Fibroblast of skin of right quadriceps (primary cell): Measurements from ENCODE around the gene KCNF1.

Experiments used
- DNase-seq: peaks from one replicate; pipeline ENCODE4 v3.0.0-alpha.2; 2013

Gene KCNF1

DNA sequence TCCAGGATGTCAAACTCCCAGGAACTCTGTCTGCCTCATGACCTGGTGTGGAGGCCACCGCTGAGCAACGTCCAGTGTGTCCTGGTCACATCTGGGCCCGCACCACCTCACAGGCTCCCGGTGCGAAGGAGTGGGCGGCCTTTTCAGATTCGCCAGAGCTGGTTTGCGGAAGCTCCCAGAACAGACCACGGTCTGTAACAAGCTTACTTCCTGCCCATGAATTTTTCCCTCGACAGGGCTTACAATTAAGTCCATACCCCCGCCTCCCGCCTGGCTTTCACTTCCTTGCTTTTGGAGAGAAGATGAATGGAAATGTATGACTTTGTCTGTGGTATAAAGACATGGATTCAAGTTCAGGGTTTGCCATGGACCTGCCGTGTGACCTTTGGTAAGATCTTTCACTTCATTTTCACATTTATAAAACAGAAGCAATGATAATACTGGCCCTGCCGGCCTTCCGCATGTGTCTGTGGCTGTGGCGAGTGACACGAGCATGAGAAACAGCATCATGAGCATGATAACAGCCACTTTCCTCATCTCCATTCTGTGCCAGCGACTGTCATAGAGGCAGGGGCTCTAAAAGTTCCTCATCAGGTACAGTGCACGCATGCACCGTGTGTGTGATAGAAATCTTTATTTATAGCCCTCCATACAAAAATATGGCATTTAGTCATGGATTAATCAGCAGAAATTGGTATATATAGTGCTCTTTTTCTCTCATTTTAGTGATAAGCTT, 31.0 kb upstream of the KCNF1 start:
- no peak for DNase-seq

DNA sequence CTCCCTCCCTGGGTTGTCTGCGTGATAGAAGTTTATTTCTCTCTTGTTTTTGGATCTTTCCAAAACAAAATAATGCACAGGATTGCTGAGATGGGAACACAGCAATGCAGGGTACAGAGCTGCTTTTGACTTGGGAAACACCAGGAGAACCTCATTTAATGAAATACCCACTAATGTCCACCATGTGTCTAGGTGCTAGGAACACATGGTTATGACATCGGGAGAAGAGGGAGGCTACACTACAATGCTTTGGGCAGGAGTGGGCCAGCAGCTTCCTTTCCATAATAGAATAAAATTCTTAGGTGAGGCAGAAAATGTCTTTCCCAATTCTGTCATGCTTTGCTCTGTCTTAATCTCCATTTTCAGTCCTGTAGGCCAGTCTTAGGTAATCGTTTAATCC, 29.2 kb upstream of the KCNF1 start:
- DNase-seq = no peak

DNA sequence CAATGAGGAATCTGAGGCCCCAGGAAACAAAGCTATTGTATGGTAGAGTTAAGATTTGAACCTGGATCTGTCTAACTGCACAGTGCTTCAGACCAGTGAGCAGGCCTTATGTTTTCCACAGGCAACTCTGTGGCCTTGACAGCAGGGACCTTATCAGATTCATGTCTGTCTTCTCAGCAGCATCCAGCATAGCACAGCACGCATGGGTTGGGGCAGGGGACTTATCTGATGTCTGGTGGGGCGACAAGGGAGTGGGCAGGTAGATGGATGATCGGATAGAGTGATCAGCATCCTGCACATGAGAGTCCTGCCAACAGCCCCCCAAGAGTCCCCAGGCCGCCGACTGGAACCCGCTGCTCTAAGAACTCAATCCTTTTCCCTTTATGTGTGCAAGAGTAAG, 28.7 kb upstream of the KCNF1 start:
- DNase-seq = no peak

DNA sequence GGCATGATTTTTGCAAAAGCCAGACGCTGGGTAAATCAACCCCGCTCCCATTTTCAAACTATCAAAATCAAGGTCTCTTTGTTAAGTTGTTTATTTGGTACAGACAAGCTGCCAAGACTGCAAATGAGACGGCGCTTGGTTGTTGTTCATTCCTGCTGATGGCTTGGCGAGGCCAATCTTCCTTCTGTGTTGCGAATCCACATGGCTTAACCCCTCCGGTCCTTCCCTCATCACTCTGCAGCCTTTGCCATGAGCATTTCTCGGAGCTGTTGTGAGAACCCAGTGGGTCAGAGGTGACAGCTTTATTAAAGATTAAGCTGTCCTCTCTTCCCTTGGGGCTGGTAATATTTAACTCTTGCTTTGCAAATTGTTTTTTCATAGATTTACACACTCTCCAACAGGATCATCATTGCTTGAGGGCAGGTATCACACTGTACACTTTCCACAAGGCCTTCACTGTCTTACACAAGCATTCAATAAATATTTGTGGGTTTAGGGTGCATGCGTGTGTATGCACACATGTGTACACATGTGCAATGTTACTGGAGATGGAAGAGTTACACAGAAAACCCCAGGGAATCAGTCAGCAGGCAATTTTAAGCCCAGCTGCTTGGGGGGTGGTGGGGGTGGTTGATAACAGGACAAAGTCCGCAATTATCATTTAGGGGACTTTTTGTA, 27.8 kb upstream of the KCNF1 start:
- no peak for DNase-seq

DNA sequence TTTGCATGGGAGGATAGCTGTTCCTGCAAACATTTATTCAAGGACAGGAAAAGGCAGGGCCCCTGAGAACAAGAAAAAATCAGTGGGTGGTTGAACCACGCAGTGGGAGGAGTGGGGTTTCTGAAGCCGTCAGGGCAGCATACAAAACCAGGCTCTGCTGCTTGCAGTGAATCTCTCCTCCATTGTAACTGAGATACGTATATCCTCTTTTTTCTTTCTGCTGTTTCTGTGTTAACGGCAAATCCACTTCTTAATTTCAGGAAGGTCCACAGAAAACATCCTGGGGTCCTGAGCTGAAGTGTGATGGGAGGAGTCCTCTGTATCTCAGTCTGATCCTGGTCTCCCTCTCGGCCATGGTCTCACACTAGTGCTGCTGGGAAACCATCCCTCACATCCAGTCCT, 27.2 kb upstream of the KCNF1 start:
- no peak for DNase-seq

DNA sequence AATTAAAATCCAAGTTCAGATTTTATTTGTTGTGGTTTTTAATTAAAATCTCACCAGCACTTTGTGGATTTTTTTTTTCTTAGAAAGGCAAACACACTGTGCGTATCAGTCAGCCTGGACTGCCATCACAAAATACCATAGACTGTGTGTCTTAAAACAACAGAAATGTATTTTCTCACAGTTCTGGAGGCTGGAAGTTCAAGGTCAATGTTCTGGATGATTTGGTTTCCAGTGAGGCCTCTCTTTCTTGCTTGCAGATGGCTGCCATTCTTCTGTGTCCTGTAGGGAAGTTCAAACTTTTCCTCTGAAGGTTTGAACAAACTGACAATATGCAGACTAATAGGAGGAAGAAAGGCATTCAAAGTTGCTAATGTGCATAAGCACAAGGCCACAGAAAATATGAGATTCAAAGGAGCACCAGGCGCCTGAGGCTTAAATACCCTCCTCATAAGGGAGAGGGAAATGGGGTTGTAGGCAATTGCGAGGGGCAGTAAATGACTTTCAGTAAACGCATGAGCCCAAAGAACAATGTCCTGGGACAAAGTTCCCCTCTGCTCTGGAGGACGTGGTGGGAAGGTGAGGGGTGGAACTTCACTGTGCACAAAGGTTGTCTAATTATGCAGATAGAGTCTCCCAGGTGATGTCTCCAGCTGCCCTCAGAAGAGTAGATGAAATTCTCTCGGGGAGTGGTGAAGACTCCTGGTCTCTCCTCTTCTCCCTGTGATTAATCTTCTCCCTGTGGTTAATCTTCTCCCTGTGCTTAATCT, 26.5 kb upstream of the KCNF1 start:
- no peak for DNase-seq

DNA sequence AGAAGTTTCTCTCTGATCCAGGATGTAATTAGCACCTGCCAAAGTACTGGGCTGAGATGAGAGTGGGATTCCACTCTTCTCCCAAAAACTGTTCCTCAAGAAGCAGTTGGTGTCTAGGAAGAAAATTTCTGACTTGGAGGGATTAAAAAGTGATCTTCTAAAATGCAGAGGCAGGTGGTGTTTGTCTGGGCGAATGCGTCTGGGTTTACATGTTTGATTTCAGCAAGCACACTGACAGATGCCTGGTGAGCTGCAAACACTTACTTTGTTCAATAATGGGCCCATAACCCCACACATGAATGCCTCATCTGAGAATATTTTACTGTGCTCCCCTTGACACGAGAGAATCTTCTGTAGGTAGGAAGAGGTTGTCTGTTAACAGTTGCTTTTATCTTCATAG, 24.3 kb upstream of the KCNF1 start:
- no peak for DNase-seq

DNA sequence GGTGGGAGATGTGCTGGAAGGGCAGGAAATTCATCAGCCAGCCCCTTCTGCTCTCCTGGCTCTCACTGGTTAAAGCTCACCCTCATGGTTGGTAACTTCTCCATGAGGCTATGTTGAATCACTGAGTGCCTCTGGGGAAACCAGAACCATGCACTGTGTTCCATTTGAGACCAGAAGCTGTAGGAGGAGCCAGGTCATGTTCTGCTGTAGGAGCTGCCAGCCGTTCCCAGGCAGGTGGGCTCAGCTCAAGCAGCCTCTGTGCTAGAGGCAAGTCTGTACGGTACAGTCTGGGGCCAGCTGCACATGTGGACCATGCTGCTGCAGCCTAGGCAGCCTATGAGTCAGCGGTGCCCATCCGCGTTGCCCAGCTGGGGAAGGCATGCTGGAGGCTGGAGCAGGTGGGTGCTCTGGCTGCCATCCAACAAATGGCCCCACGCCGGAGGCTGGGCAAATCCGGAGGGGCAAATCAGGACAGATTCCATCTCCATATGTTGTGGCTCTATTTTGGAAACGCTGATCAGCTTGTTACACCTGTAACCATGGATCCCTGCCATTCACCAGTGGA, 22.0 kb upstream of the KCNF1 start:
- no peak for DNase-seq

DNA sequence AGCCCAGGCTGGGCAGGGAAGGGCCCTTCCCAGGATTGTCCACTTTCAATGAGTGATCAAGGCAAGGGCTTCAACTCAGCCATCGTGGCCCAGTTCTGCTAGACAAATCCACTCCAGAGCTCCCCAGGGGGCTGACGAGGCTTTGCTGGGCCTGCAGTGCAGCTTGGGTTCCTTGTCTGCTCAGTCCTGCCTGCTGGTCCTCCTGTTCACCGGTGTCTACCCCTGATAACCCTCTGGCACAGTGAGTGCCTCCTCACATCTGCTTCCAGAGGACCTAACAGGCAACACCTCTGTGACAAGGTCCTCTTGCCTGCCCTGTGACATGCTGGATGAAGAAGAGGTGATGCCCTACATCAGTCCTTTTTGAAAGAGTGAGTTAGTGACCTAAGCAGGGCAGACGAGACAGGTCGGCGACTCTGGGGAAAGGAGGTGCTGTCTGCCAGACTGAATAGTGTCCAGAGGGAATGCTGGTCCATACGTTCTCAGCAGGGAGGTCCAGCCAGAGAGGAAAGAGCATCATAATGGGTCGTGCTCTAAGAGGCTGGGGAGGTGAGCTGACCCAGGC, 20.9 kb upstream of the KCNF1 start:
- no peak for DNase-seq

DNA sequence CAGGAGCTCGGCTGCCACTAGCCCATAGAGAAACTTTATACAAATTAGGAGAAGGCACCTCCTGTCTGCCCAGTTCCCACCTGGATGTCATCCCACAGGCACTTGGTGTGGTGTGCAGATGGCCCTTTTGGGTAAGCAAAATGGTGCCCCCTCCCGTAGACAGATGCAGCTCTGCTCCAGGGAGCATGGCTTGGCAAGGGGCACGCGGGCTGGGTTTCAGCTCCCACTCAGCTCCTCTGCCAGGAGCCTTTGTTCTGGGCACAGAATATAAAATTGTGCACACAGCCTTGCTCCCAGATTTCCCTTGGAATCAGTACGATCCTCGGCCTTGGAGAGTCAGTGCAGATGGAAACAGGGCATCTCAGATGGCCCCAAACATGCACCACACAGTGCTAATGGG, 20.3 kb upstream of the KCNF1 start:
- no peak for DNase-seq

DNA sequence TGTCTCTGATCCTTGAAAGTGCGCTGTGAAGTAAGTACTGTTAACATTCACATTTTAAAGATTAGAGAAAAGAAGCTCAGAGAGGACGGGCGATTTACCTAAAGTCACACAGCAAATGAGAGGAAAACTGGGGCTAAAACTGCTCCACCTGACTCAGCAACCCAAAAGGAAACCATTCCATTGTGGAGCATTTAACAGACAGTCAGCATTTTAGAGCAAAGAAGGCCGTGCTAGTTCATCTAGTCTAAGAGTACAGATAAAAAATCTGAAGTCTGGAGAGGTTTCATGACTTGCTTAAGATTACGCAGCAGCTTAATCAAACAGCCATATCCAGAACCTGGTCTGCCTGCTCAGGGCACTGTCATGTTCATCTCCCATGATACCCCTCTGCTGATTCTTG, 19.9 kb upstream of the KCNF1 start:
- no peak for DNase-seq

DNA sequence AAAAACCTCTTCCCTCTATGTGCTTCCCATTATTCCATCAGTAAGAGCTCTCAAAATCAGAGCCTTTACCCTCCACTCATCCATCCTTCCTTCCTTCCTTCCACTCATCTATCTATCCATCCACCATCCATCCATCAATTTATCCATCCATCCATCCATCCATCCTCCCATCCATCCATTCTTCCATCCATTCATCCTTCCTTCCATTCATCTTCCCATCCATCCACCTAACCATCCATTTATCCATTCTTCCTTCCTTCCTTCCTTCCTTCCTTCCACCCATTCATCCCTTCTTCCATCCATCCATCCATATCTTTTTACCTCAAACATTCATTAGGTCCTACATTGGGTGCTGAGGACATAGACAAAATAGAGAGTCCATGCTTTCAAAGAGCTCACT, 19.4 kb upstream of the KCNF1 start:
- no peak for DNase-seq

DNA sequence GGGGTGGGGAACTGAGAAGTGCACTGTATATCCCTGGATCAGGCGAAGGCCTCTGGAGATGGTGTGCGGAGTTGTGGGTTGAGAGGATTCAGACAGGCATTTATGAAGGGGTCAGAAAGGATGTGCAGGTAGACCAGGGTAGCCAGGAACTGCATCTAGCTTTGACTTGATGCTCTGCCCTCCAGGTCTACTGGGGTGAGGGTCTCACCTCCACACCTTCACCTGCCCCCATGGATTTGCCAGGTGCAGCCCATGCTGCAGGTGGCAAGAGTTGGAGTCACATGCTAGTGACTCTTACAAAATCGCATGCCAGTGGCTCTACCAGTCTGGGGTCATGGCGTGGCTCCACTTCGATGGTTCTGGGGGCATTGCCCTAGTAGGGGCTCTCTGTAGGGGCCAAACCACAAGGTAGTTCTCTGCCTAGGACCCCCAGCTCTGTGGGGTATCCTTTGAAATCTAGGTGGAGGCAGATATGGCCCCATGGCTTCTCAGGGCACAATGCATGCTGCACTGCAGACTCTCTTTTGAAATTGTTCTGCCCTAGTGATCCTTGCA, 18.9 kb upstream of the KCNF1 start:
- DNase-seq = no peak

DNA sequence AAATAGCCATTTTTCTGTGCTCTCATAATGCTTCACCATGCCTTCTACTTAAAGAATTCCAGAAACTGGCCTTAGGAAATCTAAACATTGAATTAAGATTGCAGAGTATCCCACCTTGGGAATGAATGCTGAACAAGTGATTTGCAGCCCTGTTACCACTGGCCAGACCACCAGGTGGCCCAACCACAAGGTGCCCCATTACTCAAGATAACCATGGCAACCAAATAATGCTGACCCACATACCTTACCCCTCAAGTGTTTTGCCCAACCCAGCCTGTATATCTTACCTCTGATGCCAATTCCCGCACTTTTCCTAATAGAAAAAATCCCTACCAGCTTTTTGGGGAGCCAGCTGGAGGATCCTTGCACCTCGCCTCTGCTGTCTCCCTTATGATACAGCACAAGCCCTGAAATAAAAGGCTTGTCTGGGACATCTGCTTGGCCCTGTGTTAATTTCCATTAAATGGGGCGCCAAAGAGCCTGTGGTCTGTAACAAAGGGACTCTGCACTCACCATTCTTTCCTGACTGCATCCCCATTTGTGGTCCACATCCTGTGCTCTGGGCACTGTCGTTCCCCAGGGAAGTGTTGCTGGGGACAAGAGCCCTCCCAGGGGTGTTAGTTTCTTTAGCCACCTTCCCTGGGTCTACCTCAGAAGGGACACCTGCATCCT, 17.3 kb upstream of the KCNF1 start:
- no peak for DNase-seq

DNA sequence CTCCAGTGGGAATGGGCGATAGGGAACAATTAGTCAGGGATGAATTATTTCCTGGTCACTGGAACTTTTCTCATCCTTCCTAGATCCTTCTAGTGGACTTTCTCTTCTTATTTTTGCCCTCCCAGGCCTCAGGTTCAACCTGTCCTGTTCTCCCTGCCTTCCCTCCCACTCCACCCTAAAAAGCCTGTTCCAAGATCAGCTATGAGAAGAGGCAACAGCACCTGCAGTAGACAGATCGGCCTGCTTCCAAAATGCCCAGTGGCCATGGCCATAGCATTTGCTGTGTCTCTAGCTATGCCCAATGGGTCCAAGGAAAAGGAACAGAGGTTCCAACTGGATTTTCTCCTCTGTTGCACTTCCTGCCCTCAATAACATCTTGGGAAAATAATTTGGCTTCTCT, 16.5 kb upstream of the KCNF1 start:
- no peak for DNase-seq

DNA sequence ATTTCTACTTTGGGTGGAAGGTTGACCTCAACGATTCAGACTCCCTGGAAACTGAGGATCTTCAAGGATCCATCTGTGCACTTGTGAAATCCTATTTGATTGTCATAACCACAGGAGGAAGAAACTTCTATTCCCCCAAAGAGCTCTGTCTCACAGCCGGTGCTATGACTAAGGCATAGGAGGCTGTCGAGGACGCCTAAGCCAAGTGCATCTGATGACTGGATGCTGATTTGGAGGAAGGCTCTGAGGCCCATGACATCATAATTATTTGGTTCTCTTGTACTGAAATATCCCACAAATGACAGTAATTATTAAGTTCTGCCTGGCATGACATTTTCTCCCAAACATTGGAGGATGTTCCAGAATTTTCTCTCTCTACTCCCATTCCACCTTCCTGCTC, 13.8 kb upstream of the KCNF1 start:
- DNase-seq = peak; percentile 22

DNA sequence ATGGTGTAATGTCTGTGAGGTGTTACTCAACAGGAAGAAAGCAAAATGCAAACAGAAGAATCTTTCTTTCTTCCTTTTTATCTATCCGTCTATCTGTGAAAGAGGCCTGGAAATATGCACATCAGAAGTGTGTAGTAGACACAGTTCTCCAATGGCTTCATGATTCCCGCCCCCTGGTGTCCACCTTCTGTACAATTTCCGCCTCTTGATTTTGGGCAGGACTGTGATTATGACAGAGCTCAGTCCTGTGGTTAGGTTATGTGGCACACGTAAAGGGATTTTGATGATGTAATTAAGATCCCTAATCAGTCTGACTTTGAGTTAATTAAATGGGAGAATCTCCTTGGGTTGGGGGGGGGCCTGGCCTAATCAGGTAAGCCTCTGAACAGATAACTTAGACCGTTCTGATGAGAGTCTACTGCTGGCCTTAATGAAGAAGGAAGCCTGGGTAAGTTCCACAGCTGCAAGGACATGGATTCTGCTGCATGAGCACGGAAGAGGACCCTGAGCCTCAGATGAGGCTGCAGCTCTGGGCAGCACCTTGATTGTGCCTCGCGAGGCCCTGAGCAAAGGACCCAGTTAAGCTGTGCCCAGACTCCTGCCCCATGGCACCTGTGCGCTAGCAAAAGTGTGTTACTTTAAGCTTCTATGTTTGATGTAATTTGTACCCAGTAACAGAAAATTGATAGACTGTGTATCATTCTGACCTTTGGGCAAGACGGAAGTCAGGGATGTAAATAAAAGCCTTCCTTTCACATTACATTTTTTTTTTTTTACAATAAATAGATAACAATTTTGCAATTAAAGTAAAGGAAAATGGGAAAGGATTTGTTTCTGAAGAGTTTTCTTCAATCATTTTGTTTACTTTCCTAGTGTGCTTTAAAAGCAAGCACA, 11.3 kb upstream of the KCNF1 start:
- DNase-seq = no peak

DNA sequence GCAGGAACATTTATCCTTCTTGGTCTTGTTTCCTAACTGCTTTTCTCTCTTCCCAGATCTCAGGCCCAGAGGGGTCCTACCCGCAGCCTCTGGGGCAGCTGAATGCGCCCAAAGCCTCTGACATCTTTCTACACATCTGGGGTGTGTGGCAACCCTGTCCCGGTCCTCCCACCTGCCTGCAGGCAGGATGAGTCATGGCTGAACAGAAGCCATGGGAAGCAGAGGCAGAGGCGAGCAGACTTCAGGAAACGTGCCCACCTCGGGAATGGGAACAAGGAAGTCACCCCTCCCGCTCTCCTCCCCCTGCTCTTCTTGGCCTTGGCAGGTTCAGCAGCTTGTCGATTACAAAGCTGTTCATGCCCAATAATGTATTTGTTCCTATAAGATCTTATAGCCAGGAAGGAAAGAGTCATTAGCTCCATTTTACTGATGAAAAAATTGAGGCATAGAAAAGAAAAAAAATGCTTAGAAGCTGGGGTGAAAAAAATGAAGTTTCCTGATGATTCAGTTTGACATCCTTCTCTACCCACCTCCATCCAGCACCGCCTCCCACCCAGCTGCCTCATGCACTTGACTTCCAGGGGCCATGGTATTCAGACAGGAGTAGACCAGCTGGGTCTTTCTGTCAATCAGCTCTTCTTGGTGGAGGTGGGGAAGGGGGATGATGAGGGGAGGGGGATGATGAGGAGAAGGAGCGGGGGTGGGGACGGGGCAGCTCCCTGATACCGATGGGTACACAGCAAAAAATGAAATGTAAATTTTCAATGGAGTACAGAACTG, 10.4 kb upstream of the KCNF1 start:
- DNase-seq = no peak

DNA sequence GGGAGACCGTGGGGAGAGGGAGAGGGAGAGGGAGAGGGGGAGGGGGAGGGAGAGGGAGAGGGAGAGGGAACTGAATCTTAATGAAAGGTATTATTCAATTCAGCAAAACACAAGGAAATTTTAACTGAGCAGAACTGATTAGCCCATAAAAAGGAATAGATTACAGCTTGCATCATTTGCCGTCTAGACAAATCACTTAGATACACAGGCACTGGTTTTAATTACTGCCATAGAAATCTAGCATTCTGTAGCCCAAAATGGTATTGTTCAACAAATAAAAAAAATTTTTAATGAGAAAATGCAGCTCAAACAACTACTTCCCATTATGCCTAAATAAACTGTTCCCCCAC, 7.9 kb upstream of the KCNF1 start:
- no peak for DNase-seq

DNA sequence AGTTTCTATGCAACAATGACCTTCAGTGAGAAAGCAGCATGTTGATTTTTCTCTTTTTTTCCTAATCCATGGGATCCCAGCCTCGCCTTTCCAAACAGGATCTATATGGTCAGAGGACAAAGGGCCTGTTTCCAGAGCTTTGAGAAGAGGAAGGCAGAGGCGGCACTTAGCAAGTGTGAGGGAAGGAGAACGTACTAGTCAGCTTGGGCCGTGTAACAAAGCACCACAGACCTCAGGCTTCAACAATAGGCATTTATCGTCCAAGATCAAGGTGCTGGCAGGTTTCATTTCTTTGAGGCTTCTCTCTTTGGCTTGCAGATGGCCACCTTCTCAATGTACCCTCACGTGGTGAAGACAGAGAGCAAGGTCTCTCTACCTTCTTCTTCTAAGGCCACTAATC, 7.3 kb upstream of the KCNF1 start:
- DNase-seq = no peak
